ENCODE data around the gene PTCD2. TPM values are rescaled to one million over a fixed set of nuclear protein-coding genes. Genes with fewer than 3 reads are reported as not detected.

The PTCD2 gene
- total and polyA plus RNA-seq, 2 of the 8 experiments (the other 6 are each of a cell fraction or from before 2014, with no cell fraction given): 7.3 to 15.4 TPM

DNA sequence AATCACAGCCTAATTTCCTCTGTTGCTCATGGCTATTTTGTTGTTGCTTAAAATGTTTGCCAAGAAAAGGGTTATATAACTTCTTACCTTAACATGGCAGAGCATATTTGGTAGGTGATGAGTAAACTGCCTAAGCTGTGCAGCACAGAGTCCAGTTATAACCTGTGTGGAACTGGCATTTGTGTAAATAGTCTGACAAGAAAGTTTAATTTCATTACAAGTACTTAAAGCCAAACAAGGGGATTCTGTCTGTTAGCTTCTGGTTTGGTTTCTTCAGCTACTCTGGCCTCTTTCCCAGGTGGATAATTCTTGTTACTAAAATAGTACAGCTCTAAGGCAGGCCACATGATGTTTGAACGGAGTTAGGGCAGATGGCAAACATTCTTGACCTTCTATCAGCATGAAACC, 72.2 kb downstream of the PTCD2 start:
- H2BK20ac ChIP-seq (ENCODE audit: low read length): no peak overlapping the region
- H2BK12ac ChIP-seq (ENCODE audit: low read depth, low read length): no peak overlapping the region
- H2BK15ac ChIP-seq (ENCODE audit: low read length): no peak overlapping the region
- no peak for TF ChIP-seq MAFK (IDR thresholded peaks at IDR 0.05; ENCODE audit: low read depth, low read length)
- no peak for TF ChIP-seq EGR1 (IDR thresholded peaks at IDR 0.05; ENCODE audit: borderline replicate concordance, low read depth, low read length)
- TF ChIP-seq GTF2F1 (IDR thresholded peaks at IDR 0.05; ENCODE audit: borderline replicate concordance, low read depth, low read length): no peak
- no peak for TF ChIP-seq YY1 (IDR thresholded peaks at IDR 0.05; ENCODE audit: low read depth, low read length)
- no peak for TF ChIP-seq TBP (IDR thresholded peaks at IDR 0.05; ENCODE audit: low read depth, low read length)
- TF ChIP-seq JUN (IDR thresholded peaks at IDR 0.05; ENCODE audit: low read depth, low read length): no peak
- TF ChIP-seq JUND (IDR thresholded peaks at IDR 0.05; ENCODE audit: low read length): no peak
- no peak for TF ChIP-seq CBX8 (IDR thresholded peaks at IDR 0.05; ENCODE audit: borderline replicate concordance, low read depth, low read length)
- no peak for TF ChIP-seq POLR2AphosphoS5 (IDR thresholded peaks at IDR 0.05; ENCODE audit: low read depth, low read length)
- no peak for TF ChIP-seq SIRT6 (IDR thresholded peaks at IDR 0.05; ENCODE audit: low read length)
- TF ChIP-seq CHD1 (IDR thresholded peaks at IDR 0.05; ENCODE audit: low read depth, low read length): no peak
- no peak for TF ChIP-seq RAD21 (IDR thresholded peaks at IDR 0.05 in 1 of 2, conservative IDR thresholded peaks at IDR 0.05 in 1 of 2; ENCODE audit: low read depth in 2 of 2, low read length in 2 of 2)
- TF ChIP-seq, protein P1, sequence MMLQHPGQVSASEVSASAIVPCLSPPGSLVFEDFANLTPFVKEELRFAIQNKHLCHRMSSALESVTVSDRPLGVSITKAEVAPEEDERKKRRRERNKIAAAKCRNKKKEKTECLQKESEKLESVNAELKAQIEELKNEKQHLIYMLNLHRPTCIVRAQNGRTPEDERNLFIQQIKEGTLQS (IDR thresholded peaks at IDR 0.05; ENCODE audit: insufficient read depth, low read depth, low read length): no peak
- no peak for TF ChIP-seq ASH2L (IDR thresholded peaks at IDR 0.05; ENCODE audit: low read length)
- TF ChIP-seq KDM4A (IDR thresholded peaks at IDR 0.05; ENCODE audit: low read depth, low read length, severe bottlenecking): no peak
- H4K91ac ChIP-seq (replicated peaks; ENCODE audit: insufficient read length, low read length): no peak overlapping the region
- DNase-seq (ENCODE audit: low read depth in 1 of 2, low spot score in 2 of 2) (no peak), FAIRE-seq (no peak)
- no peak overlapping the region for H3K4ac ChIP-seq (replicated peaks; ENCODE audit: insufficient read length, low read depth, low read length)
- no peaks in the 10 kb centered on the region for H3K4me1 ChIP-seq (replicated peaks in 1 of 4; ENCODE audit: control insufficient read depth in 3 of 4, insufficient read depth in 4 of 4, low read length in 3 of 4)
- H2BK120ac ChIP-seq (replicated peaks; ENCODE audit: low read depth, low read length): no peak overlapping the region
- no peaks in the 10 kb centered on the region for H4K20me1 ChIP-seq (replicated peaks in 1 of 2; ENCODE audit: control insufficient read depth in 1 of 2, insufficient read depth in 2 of 2, low read length in 2 of 2)
- no peak overlapping the region for H3K56ac ChIP-seq (replicated peaks; ENCODE audit: insufficient read length, low read depth, low read length)
- no peak overlapping the region for H2BK5ac ChIP-seq (ENCODE audit: low read depth, low read length)
- POLR2A ChIA-PET (ENCODE audit: partially characterized antibody): no interaction called here
- H3K9me3 ChIP-seq (ENCODE audit: insufficient read depth in 2 of 2, low read depth in 1 of 2, low read length in 1 of 2): no peaks in the 10 kb centered on the region
- H3K23me2 ChIP-seq (ENCODE audit: low read depth, low read length): no peaks in the 10 kb centered on the region
- no peak overlapping the region for H3K14ac ChIP-seq (ENCODE audit: insufficient read length)
- H2AFZ ChIP-seq (ENCODE audit: low read length): no peak overlapping the region
- H3K27me3 ChIP-seq (replicated peaks in 1 of 4; ENCODE audit: control insufficient read depth in 3 of 4, extremely low read depth in 1 of 4, insufficient read depth in 3 of 4, low read length in 3 of 4): no peaks in the 10 kb centered on the region
- no peak overlapping the region for H3K18ac ChIP-seq (ENCODE audit: extremely low read depth, low read length)
- H3K79me1 ChIP-seq (ENCODE audit: low read depth, low read length): no peaks in the 10 kb centered on the region
- H2AK5ac ChIP-seq (ENCODE audit: low read depth, low read length): no peak overlapping the region
- no peak overlapping the region for H4K8ac ChIP-seq (ENCODE audit: extremely low read depth, insufficient read depth, low read length)
- H3K27ac ChIP-seq (ENCODE audit: low read depth, low read length): no peak overlapping the region
- H4K5ac ChIP-seq (ENCODE audit: insufficient read length, low read depth, low read length): no peak overlapping the region
- CTCF ChIA-PET (ENCODE audit: partially characterized antibody): interaction anchor here (10.2 kb wide), 1 partner anchor 12 kb away, joined by 68 read pairs; no protein-coding TSS in a partner anchor
- H3K23ac ChIP-seq (ENCODE audit: insufficient read length): no peak overlapping the region
- no peak overlapping the region for H3K4me3 ChIP-seq (ENCODE audit: extremely low read depth in 1 of 4, insufficient read depth in 2 of 4, low read depth in 3 of 4, low read length in 4 of 4)
- no peaks in the 10 kb centered on the region for H3K36me3 ChIP-seq (ENCODE audit: control insufficient read depth in 2 of 4, insufficient read depth in 4 of 4, low read length in 3 of 4)
- H3K9ac ChIP-seq (replicated peaks in 1 of 4; ENCODE audit: extremely low read depth in 1 of 4, low read depth in 3 of 4, low read length in 3 of 4): no peak overlapping the region
- no peak overlapping the region for H3K4me2 ChIP-seq (ENCODE audit: insufficient read depth in 1 of 2, low read depth in 2 of 2, low read length in 2 of 2)
- WGBS, 2 experiments (ENCODE audit: extremely low coverage in 1 of 2, insufficient coverage in 1 of 2, insufficient read length in 1 of 2, insufficient replicate concordance in 2 of 2, low coverage in 1 of 2, low lambda C conversion rate in 2 of 2, missing lambda C conversion rate in 1 of 2): 82% methylated on average over 1 of the region's 1 CpG; no CpG with 5 or more reads in 1 of the 2 experiments
- no peaks in the 10 kb centered on the region for H3K79me2 ChIP-seq (ENCODE audit: control insufficient read depth in 1 of 2, insufficient read depth in 2 of 2, low read length in 2 of 2)

All from H1 (cell line).